GM10847 (cell line): ENCODE measurements around the gene ASTN1.

Experiments
- POLR2A ChIP-seq: IDR thresholded peaks from 2 replicates; pipeline ENCODE4 v1.6.1; 2011; ENCODE audit not compliant: insufficient read length; ENCODE audit errors: extremely low read depth

ASTN1 gene

GRCh38 chr1:177035586-177035985 lies 128.9 kb downstream of the ASTN1 start:
- TF ChIP-seq POLR2A: no peak

- TF ChIP-seq POLR2A: no peak
Observed at GRCh38 chr1:177033628-177034027, 130.9 kb downstream of the ASTN1 start.

- TF ChIP-seq POLR2A: no peak
Observed at GRCh38 chr1:177032434-177032833, 132.1 kb downstream of the ASTN1 start.

- TF ChIP-seq POLR2A: no peak
Observed at GRCh38 chr1:177024623-177025022, 139.9 kb downstream of the ASTN1 start.

GRCh38 chr1:177023726-177024125 lies 140.8 kb downstream of the ASTN1 start:
- no peak for TF ChIP-seq POLR2A

GRCh38 chr1:177023249-177023648 lies 141.3 kb downstream of the ASTN1 start:
- TF ChIP-seq POLR2A: no peak

- no peak for TF ChIP-seq POLR2A
Observed at GRCh38 chr1:177021687-177022086, 142.8 kb downstream of the ASTN1 start.

GRCh38 chr1:177020851-177021589 lies 143.5 kb downstream of the ASTN1 start:
- no peak for TF ChIP-seq POLR2A

- no peak for TF ChIP-seq POLR2A
Observed at GRCh38 chr1:177017287-177017852, 147.1 kb downstream of the ASTN1 start.

GRCh38 chr1:177014325-177014724 lies 150.2 kb downstream of the ASTN1 start:
- no peak for TF ChIP-seq POLR2A

- no peak for TF ChIP-seq POLR2A
Observed at GRCh38 chr1:177012342-177012925, 152.1 kb downstream of the ASTN1 start.

- TF ChIP-seq POLR2A: no peak
Observed at GRCh38 chr1:177011508-177011907, 153.0 kb downstream of the ASTN1 start.

GRCh38 chr1:177010211-177010825 lies 154.2 kb downstream of the ASTN1 start:
- TF ChIP-seq POLR2A: no peak

GRCh38 chr1:177008653-177009052 lies 155.9 kb downstream of the ASTN1 start:
- TF ChIP-seq POLR2A: no peak

GRCh38 chr1:177007437-177008161 lies 156.9 kb downstream of the ASTN1 start:
- TF ChIP-seq POLR2A: no peak

GRCh38 chr1:177002891-177003290 lies 161.6 kb downstream of the ASTN1 start:
- no peak for TF ChIP-seq POLR2A

- TF ChIP-seq POLR2A: no peak
Observed at GRCh38 chr1:177001556-177001955, 163.0 kb downstream of the ASTN1 start.
